T-helper 2 cell treated with Interferon-gamma antibody and Interleukin-4, amounts not matched to agents 5 μg/mL and 100 μg/mL, for 36 hours (primary cell): ENCODE results near the gene GAS6.

ENCODE experiments used
- DNase-seq: peaks from one replicate; pipeline ENCODE4 v3.0.0; 2021; ENCODE audit warnings: low spot score
- H3K27ac Mint-ChIP-seq: one replicate; pipeline ENCODE4 v1.8.0; 2021; ENCODE audit warnings: mild to moderate bottlenecking, mixed read lengths
- H3K27me3 Mint-ChIP-seq: one replicate; pipeline ENCODE4 v1.8.0; 2021; ENCODE audit warnings: low read depth, mixed read lengths
- H3K36me3 Mint-ChIP-seq: one replicate; pipeline ENCODE4 v1.8.0; 2021; ENCODE audit warnings: low read depth, mixed read lengths
- H3K4me1 Mint-ChIP-seq: one replicate; pipeline ENCODE4 v1.8.0; 2021; ENCODE audit warnings: low read depth, mixed read lengths
- H3K4me3 Mint-ChIP-seq: one replicate; pipeline ENCODE4 v1.8.0; 2022; ENCODE audit warnings: mild to moderate bottlenecking, moderate library complexity, mixed read lengths
- H3K9me3 Mint-ChIP-seq: one replicate; pipeline ENCODE4 v1.8.0; 2021; ENCODE audit warnings: mixed read lengths

GAS6 gene

DNA sequence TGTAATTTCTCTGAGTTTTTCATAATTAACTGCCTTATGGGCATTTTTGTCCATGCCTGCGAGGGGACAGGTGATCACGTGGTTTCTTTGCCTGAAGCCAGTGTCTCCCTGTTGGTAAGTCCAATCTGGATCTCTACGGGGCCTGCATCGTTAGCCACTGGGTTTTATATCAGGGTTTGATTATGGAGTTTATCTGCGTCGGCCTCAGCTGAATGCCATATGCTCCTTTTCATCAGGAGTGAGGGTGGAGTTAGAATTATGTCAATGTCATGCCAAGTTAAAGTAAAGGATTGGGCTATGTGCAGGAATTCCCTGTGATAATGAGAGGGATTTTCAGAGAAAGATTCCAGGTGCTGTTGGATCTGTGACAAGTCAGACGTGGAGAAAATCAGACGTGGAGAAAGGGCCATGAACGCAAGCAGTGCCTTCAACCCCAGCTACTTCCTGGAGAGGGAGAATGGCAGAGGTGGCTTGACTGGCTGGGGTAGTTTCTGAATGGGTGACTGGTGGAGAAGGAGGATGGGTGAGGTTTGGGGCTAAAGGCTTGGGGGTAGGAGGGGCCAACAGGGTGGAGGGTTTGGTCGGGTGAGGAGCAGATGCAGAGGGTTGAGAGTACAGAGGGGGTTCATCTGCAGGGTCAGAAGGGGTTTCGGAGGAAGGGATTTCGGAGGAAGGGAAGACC lies 80.5 kb downstream of the GAS6 start:
- Mint-ChIP-seq H3K9me3 (no peaks in the 10 kb centered on the region), H3K4me1 (no peaks in the 10 kb centered on the region), H3K27me3 (peaks cover 19% of the 10 kb centered on the region), H3K27ac (no peak overlapping the region), H3K36me3 (no peaks in the 10 kb centered on the region), H3K4me3 (no peak overlapping the region)
- no peak for DNase-seq

DNA sequence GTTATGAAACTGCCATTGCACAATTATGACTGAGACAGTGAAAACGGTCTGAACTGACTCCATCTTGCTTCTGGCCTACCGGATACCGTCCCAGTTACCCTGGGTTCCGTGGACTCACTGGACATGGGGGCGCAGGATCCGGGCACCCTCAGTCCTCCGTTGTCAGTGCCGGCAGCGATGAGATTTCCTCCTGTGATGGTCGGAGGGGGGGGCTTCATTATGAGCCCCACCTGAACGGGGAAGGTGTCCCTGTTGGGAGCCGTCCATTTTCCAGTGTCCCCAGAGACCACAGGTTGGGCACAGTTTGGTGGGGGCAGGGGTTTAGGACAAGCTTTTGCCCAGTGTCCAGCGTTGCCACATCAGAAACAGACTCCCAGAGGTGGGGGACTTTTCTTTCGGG lies 81.4 kb downstream of the GAS6 start:
- DNase-seq: no peak
- H3K27me3 Mint-ChIP-seq: peaks cover 19% of the 10 kb centered on the region
- no peak overlapping the region for H3K27ac Mint-ChIP-seq

DNA sequence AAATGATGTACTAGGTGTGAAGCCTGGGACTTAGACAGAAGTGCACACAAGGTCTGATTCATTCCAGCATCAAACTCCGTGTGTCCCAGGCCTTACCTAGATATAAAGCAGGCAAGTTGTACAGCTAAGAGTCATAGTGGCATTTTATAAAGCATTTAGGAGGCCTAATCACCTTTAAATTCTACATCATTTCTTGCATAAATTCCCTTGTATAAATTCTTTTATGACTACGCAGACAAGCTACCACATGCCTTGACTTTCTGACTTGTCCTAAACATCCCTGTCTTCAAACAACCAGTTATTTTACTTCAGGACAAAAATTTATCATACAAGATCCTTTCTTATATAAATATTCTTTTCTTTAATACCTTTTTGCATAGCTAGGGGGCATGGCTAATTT lies 82.3 kb downstream of the GAS6 start:
- peaks cover 19% of the 10 kb centered on the region for H3K27me3 Mint-ChIP-seq
- DNase-seq: no peak

More for the DNA sequence above, 81.4 kb downstream of the GAS6 start:
- Mint-ChIP-seq H3K4me3 (no peak overlapping the region), H3K4me1 (no peaks in the 10 kb centered on the region), H3K36me3 (no peaks in the 10 kb centered on the region), H3K9me3 (no peaks in the 10 kb centered on the region)

DNA sequence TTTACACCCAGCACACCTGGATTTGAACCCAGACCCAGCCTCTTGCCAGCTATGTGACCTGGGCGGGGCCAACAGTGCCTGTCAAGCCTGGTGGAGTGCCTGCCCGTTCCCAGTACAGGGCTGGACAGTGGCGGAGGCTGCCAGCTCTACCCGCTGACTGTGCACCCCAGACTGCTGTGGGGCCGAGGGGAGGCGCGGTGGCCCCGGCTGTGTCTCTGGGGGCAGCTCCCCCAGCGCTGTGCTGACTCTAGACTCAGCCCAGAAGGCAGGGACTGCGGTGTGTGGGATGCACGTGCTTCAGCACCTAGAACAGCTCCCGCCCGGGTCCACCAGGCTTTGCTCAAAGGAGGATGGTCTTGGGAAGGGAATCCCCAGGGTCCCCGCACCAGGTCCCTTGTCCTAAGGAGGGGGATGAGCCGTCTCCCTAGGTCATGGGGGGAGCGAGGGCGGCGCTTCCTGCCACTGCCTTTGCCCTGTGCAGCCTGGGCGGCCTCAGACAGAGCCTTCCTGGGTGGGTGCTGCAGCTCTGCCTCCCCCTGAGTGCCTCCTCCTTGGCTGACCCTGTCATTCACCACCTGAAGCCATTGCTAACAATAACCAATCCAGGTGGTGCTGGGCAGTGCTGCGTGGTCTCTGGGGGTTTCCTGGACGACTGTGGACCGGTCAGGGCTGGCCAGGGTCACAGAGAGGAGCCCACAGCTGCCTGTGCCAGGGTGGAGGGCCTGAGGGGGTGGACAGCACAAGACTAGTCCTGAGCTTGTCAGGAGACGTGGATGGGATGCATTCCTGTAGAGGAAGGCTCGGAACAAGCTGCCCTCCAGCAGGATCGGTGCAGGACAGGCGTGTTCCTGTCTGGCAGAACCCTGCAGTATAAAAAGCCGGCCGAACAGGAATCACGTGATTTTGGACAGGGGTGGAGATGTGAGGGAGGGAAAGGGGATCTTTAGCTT lies 86.3 kb downstream of the GAS6 start:
- Mint-ChIP-seq H3K36me3 (no peaks in the 10 kb centered on the region), H3K27me3 (peaks cover 13% of the 10 kb centered on the region), H3K4me1 (peaks cover 2% of the 10 kb centered on the region), H3K4me3 (no peak overlapping the region), H3K9me3 (peaks cover 2% of the 10 kb centered on the region), H3K27ac (no peak overlapping the region)
- DNase-seq: no peak

More for the DNA sequence above, 82.3 kb downstream of the GAS6 start:
- Mint-ChIP-seq H3K4me3 (no peak overlapping the region), H3K4me1 (no peaks in the 10 kb centered on the region), H3K27ac (no peak overlapping the region), H3K9me3 (no peaks in the 10 kb centered on the region), H3K36me3 (no peaks in the 10 kb centered on the region)

DNA sequence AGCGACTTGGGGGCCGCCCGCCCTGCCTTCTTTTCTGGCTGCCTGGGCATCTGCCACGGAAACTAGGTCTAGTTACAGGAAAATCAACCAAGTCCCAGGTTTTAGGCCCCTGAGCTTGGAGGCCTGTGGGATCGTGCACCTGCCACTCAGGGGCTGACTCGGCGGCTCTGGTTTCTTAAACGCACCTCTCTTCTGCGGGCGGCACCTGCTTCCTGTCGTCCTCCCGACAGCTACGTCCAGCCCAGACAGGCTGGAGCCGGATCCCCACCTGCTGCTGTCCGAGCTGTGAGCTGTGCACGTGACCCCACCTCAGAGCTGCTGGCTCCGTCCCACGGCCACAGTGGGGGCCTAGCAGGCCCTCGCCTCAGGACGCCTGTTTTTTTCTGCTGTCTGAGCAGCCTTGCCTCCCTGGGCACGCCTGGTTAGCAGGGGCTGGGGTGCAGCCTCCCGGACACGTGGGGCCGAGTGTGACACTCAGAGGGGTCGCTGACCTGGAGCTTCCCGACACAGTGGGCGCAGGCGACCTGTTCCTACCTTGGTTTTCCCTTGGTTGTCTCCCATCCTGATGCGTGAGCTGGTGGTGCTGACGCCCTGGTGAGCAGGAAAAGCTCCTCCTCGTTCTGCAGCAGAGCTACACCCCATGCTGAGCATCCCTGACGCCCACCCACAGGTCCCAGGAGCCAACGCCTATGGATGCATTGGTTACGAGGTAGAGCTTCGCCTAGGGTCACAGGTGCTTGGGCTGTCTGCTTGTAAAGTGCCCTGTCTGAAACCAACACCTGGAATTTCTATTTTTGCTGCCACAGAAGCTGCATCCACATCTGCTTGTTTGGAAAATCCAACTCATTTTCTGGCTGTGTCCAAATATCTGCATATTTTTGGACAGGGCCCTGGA lies 87.4 kb downstream of the GAS6 start:
- DNase-seq: no peak
- Mint-ChIP-seq H3K9me3 (peaks cover 11% of the 10 kb centered on the region), H3K27me3 (peaks cover 13% of the 10 kb centered on the region), H3K4me3 (no peak overlapping the region), H3K4me1 (peaks cover 8% of the 10 kb centered on the region), H3K27ac (no peak overlapping the region), H3K36me3 (no peaks in the 10 kb centered on the region)

DNA sequence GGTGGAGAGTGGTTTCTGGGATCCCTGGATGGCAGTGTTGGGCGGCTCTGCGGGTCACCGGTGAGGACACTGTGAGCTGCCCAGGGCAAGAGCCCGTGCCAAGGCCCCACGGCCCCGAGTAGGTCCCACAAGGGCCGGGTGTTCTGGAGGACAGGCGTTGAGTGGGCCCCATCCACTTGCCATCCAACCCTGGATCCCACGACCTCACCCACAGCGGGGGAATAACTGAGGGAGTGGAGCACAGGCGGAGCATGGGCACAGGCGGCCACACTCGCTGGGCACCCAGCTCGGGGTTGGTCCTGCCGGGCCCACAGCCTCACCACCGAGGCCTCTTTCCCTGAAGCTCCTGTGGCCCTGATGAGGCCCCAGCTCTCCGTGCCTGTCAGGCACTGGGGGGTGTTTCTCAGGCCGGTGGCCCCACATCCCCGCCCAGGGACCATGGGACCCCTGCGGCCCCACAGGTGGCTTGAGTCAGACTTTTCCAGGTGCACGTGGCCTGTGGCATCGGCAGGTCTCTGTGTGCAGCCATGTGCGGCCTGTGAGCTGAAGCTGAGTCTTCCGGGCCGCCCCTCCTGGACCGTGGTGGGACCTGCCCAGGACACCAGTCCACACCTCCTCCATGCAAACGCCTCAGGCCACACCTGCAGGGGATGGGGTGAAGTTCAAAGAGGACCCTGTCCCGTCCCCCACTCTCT lies 88.3 kb downstream of the GAS6 start:
- H3K9me3 Mint-ChIP-seq: peaks cover 11% of the 10 kb centered on the region
- no peaks in the 10 kb centered on the region for H3K36me3 Mint-ChIP-seq
- DNase-seq: no peak
- H3K4me1 Mint-ChIP-seq: peaks cover 8% of the 10 kb centered on the region
- H3K4me3 Mint-ChIP-seq: no peak overlapping the region
- H3K27ac Mint-ChIP-seq: no peak overlapping the region
- peaks cover 10% of the 10 kb centered on the region for H3K27me3 Mint-ChIP-seq

DNA sequence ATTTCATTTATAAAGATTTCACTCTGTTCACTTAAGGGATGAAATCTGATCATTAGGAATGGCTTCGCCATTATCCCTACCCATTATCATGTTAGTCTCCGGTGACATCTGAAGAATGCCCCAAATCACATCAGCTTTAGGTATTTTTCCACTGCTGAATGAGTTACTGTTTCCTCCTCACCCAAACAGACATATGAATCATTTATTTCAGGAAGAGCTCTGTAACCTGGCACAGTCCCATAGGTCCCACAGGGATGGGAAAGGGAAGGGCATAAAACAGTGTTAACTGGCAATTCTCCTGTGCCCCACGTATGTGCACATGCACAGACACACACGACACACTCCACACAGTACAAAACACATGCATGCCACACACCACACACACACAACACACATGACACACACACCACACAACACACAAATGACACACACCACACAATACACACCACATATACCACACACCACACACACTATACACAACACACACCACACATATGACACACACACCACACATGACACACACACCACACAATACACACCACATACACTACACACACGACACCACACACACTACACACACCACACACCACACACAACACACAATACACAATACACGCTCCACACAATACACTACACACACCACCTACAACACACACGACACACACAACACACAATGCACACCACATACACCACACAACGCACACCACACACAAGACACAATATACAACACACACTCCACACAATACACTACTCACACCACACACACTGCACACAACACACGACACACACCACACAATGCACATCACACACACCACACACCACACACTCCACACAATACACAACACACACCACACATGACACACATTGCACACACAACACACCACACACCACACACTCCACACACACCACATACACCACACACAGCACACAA lies 89.4 kb downstream of the GAS6 start:
- H3K4me1 Mint-ChIP-seq: peaks cover 8% of the 10 kb centered on the region

DNA sequence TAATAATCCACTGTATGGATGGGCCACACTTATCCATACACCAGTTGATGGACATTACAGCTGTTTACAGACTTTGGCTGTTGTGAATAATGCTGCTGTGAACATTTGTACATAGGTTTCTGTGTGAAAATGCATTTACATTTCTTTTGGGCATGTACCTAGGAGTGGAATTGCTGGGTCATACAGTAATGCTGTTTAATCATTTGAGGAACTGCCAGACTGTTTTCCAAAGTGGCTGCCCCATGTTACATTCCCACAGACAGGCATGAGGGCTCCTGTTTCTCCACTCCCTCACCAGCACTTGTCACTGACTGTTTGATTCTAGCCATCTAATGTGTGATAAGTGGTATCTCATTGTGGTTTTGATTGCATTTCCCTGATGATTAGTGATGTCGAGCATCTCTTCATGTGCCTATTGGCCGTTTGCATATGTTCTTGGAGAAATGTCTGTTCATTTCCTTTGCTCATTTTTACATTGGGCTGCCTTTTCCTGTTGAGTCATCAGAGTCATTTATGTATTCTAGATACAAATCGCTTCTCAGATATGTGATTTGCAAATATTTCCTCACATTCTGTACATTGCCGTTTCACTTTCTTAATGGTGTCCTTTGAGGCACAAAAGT lies 92.1 kb downstream of the GAS6 start:
- no peaks in the 10 kb centered on the region for H3K27me3 Mint-ChIP-seq

More for the DNA sequence above, 89.4 kb downstream of the GAS6 start:
- Mint-ChIP-seq H3K4me3 (no peak overlapping the region), H3K27me3 (peaks cover 6% of the 10 kb centered on the region), H3K36me3 (no peaks in the 10 kb centered on the region), H3K9me3 (peaks cover 11% of the 10 kb centered on the region), H3K27ac (no peak overlapping the region)
- no peak for DNase-seq

DNA sequence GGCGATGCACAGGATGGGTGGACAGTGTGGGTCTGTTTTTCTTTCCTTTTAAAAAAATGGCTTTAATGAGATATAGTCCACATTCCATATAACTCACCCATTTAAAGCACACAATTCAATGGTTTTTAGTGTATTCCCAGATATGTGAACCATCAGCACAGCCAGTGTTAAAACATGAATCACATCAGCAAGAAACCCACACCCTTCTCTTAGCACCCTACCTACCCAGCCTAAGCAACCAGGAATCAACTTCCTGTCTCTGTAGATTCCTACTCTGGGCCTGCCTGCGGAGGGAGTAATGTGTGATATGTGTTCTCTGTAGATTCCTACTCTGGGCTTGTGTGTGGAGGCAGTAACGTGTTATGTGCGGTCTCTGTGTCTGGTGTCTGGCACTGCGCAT lies 92.9 kb downstream of the GAS6 start:
- no peaks in the 10 kb centered on the region for H3K27me3 Mint-ChIP-seq
- H3K9me3 Mint-ChIP-seq: peaks cover 11% of the 10 kb centered on the region
- peaks cover 8% of the 10 kb centered on the region for H3K4me1 Mint-ChIP-seq
- H3K4me3 Mint-ChIP-seq: no peak overlapping the region
- no peak overlapping the region for H3K27ac Mint-ChIP-seq
- no peaks in the 10 kb centered on the region for H3K36me3 Mint-ChIP-seq
- DNase-seq: no peak

More for the DNA sequence above, 92.1 kb downstream of the GAS6 start:
- Mint-ChIP-seq H3K9me3 (peaks cover 11% of the 10 kb centered on the region), H3K27ac (no peak overlapping the region), H3K4me1 (peaks cover 8% of the 10 kb centered on the region), H3K36me3 (no peaks in the 10 kb centered on the region), H3K4me3 (no peak overlapping the region)
- no peak for DNase-seq
